DLD1 (cell line): ENCODE measurements around the gene RPL19.

Experiments used
- in situ Hi-C: cut with HindIII; loops from 2 replicates; pipeline ENCODE4 v1.10.0; 2017; ENCODE audit warnings: low sequenced_read_pairs

RPL19 gene

GRCh38 chr17:39222866-39223834 lies 23.1 kb downstream of the RPL19 start:
- in situ Hi-C loops = no loop called here

- in situ Hi-C loops = no loop called here
Observed at GRCh38 chr17:39223907-39224777, 24.1 kb downstream of the RPL19 start.

GRCh38 chr17:39224778-39225307 lies 24.8 kb downstream of the RPL19 start:
- in situ Hi-C loops = no loop called here

GRCh38 chr17:39225308-39225958 lies 25.4 kb downstream of the RPL19 start, which contains the start of gene STAC2:
Gene STAC2, minus strand, starts transcription at chr17:39225945. Its CDS starts 443 bp downstream, at chr17:39225502.
- in situ Hi-C loops = no loop called here

- in situ Hi-C loops = no loop called here
Observed at GRCh38 chr17:39225959-39226683, 26.0 kb downstream of the RPL19 start.

GRCh38 chr17:39227364-39227919 lies 27.4 kb downstream of the RPL19 start:
- in situ Hi-C loops = no loop called here

GRCh38 chr17:39229274-39229913 lies 29.3 kb downstream of the RPL19 start:
- in situ Hi-C loops = no loop called here

- in situ Hi-C loops = no loop called here
Observed at GRCh38 chr17:39230361-39230760, 30.3 kb downstream of the RPL19 start.

- in situ Hi-C loops = no loop called here
Observed at GRCh38 chr17:39231091-39231561, 31.0 kb downstream of the RPL19 start.

- in situ Hi-C loops = no loop called here
Observed at GRCh38 chr17:39231591-39232551, 31.8 kb downstream of the RPL19 start.

- in situ Hi-C loops = no loop called here
Observed at GRCh38 chr17:39235555-39236449, 35.7 kb downstream of the RPL19 start.

- in situ Hi-C loops = no loop called here
Observed at GRCh38 chr17:39236450-39236927, 36.4 kb downstream of the RPL19 start.

- in situ Hi-C loops = no loop called here
Observed at GRCh38 chr17:39236981-39237441, 36.9 kb downstream of the RPL19 start.

GRCh38 chr17:39237586-39237985 lies 37.5 kb downstream of the RPL19 start:
- in situ Hi-C loops = no loop called here

- in situ Hi-C loops = no loop called here
Observed at GRCh38 chr17:39238311-39238972, 38.4 kb downstream of the RPL19 start.

- in situ Hi-C loops = no loop called here
Observed at GRCh38 chr17:39239640-39240314, 39.7 kb downstream of the RPL19 start.
